GM21723 (cell line): ENCODE results near the gene PMVK.

Experiments
- ATAC-seq: cut with Tn5 transposase; IDR thresholded peaks from one replicate; pipeline ENCODE4 v1.9.1; 2021; ENCODE audit warnings: mild to moderate bottlenecking, moderate library complexity; ENCODE audit not compliant: unreplicated experiment

PMVK gene

GRCh38 chr1:154883919-154884868, 52.3 kb downstream of the PMVK start:
- no peak for ATAC-seq

DNA sequence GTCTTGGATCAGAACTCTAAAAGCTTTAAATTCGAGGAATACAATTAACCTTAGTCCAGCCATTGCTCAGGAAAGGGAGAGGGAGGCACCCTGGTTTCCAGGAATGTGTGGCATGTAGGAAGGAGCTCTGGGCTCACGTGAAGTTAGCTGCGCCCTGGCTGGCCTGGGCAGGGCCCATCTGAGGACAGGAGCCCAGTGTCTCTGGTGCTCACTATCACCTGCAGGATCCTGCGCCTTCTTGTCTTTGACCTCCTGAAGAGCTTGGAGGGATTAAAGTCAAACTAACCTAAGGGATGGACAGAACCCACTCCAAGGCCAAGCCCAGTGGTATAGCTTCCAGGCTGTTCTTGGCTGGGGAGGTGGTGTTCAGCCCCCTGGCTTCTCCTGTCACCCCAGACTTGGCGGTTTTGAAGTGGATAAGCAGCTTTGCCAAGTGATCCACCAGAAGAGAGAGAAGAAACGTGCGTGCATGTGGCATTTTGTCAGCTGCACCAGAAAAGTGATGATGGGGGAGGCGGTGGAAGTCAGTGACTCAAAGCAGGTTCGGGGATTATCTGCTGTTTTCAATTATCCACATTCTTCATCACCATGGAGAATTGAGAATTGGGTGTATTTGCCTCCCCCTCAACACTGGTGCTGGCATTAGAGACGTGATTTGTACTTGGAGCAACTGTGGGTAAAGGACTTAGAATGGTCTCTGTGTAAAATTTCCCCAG, 54.5 kb downstream of the PMVK start:
- no peak for ATAC-seq

GRCh38 chr1:154880671-154881070, 55.8 kb downstream of the PMVK start:
- ATAC-seq, result no peak

DNA sequence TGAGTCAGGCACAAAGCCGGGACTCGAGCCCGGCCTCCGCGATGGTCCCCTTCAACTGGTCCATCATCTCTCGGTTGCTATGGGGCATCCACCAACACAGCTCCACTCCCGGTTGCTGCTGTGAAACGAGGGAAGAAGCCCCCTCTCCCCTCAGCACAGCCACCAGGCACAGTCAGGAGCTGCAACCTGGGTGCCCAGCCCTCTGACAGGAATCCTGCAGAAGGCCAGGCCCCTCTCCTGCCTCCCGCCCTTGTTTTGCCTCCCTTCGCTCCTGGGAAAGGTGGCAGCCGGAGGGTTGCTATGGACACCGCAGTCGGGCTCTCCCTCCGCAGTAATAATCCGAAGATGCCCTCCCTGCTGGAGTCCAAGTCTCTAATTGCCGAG, 57.5 kb downstream of the PMVK start:
- ATAC-seq, result no peak

- no peak for ATAC-seq
Measured at GRCh38 chr1:154878371-154879037, 58.0 kb downstream of the PMVK start.

GRCh38 chr1:154877370-154877974, 59.0 kb downstream of the PMVK start:
- no peak for ATAC-seq

DNA sequence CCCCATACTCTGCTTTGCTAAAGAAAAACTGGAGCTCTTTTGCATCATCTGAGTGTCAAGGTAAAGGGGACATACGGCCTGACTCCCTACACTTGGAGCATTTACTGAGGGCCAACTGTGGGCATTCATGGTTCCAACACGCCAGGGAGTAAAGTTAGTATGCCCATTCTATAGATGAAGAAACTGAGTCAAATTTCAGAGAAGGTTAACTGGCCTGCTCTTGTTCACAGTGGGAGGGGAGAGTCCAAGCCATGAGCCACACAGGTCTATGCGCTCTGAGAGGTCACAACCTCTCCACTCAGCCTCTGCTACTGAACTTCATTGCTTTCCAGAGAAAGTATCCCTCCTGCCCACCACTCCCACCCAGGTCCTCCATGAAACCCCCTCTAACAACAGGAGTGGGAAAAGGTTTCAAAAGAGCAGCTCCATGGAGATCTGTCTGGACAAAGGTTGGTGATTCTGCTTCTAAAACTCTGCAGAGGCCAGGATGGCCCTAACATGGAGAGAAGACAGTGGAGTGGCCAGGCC, 59.6 kb downstream of the PMVK start:
- ATAC-seq, result no peak
